ENCODE results near the gene SCYGR6. TPM values are rescaled to one million over a fixed set of nuclear protein-coding genes. Genes with fewer than 3 reads are reported as not detected.

The SCYGR6 gene
- total RNA-seq, 2 experiments from 2014 or later, result not detected

DNA sequence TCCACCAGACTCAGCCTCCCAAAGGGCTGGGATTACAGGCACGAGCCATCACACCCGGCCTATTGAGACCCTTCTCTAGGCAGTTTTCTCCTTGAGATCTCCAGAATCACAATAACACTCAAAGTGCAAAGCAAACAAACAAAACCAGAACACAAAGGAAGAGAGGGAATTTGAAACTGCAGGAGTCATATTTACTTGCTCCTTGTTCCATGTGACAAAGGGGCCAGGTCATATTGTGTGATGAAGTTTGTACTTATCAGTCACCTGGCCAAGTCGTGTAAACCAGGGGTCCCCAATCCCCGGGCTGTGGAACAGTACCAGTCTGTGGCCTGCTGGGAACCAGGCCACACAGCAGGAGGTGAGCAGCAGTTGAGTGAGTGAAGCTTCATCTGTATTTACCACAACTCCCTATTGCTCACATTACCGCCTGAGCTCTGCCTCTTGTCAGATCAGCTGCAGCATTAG lies 47.7 kb upstream of the SCYGR6 start:
- ATAC-seq (ENCODE audit: poor library complexity), result no peak
- TF ChIP-seq, protein P1, sequence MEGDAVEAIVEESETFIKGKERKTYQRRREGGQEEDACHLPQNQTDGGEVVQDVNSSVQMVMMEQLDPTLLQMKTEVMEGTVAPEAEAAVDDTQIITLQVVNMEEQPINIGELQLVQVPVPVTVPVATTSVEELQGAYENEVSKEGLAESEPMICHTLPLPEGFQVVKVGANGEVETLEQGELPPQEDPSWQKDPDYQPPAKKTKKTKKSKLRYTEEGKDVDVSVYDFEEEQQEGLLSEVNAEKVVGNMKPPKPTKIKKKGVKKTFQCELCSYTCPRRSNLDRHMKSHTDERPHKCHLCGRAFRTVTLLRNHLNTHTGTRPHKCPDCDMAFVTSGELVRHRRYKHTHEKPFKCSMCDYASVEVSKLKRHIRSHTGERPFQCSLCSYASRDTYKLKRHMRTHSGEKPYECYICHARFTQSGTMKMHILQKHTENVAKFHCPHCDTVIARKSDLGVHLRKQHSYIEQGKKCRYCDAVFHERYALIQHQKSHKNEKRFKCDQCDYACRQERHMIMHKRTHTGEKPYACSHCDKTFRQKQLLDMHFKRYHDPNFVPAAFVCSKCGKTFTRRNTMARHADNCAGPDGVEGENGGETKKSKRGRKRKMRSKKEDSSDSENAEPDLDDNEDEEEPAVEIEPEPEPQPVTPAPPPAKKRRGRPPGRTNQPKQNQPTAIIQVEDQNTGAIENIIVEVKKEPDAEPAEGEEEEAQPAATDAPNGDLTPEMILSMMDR (IDR thresholded peaks at IDR 0.05), result no peak
- Mint-ChIP-seq H3K4me1 (ENCODE audit: low read depth) (no peaks in the 10 kb centered on the region), H3K27me3 (no peaks in the 10 kb centered on the region), H3K9me3 (no peaks in the 10 kb centered on the region), H3K4me3 (no peak overlapping the region), H3K27ac (no peak overlapping the region), H3K36me3 (ENCODE audit: low read depth) (no peaks in the 10 kb centered on the region)
- no peak for DNase-seq
- ChIA-PET POLR2A (no interaction called here), CTCF (no interaction called here)
- Histone ChIP-seq H3K36me3 (ENCODE audit: insufficient read depth, low read length) (no peaks in the 10 kb centered on the region), H3K27me3 (ENCODE audit: control insufficient read depth in 1 of 2, insufficient read depth in 2 of 2, low read length in 2 of 2) (no peaks in the 10 kb centered on the region), H3K4me1 (ENCODE audit: insufficient read depth, low read length) (no peaks in the 10 kb centered on the region), H3K27ac (ENCODE audit: low read depth in 1 of 2, low read length in 2 of 2) (no peak overlapping the region), H3K4me3 (ENCODE audit: low read length) (no peak overlapping the region), H3K9me3 (ENCODE audit: control insufficient read depth in 1 of 2, insufficient read depth in 1 of 2, low read length in 2 of 2) (no peaks in the 10 kb centered on the region)
- intact Hi-C loops (cut with DNase I, micrococcal nuclease), result loop anchor here in 1 of 2 experiments (5.0 kb wide), 1 partner anchor 90 kb away; no protein-coding TSS in a partner anchor

DNA sequence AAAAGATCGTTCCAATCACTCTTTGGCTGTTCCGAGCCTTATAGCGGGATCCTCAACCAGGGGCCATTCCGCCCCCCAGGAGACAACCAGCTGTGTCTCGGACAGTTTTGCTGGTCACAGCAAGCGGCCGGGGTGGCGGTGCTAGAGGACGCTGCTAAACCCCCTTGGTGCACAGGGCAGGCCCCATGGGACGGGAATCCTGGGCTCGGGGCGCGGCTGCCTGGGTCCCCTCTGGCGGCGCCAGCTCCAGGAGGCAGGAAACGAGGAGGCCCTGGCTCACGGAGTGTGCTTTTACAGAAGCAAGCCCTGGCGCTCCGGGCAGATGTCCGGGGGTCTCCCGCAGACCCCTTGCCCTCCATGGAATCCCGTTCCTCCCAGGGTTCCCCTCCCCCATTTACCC lies 43.3 kb upstream of the SCYGR6 start:
- Histone ChIP-seq H3K27me3 (ENCODE audit: control insufficient read depth in 1 of 2, insufficient read depth in 2 of 2, low read length in 2 of 2) (no peaks in the 10 kb centered on the region), H3K9me3 (ENCODE audit: control insufficient read depth in 1 of 2, insufficient read depth in 1 of 2, low read length in 2 of 2) (no peaks in the 10 kb centered on the region), H3K36me3 (ENCODE audit: insufficient read depth, low read length) (no peaks in the 10 kb centered on the region), H3K4me3 (ENCODE audit: low read length) (no peak overlapping the region), H3K27ac (ENCODE audit: low read depth in 1 of 2, low read length in 2 of 2) (no peak overlapping the region), H3K4me1 (ENCODE audit: insufficient read depth, low read length) (no peaks in the 10 kb centered on the region)
- no peak overlapping the region for H3K27ac Mint-ChIP-seq
- no peaks in the 10 kb centered on the region for H3K4me1 Mint-ChIP-seq (ENCODE audit: low read depth)
- intact Hi-C loops (cut with DNase I, micrococcal nuclease), result loop anchor here (2.0 to 10.0 kb wide), 9 partner anchors 111 to 733 kb away; partner anchors contain the start of gene AGFG1 (in 1 of the 2)
- POLR2A ChIA-PET, result no interaction called here
- ATAC-seq (ENCODE audit: poor library complexity) (no peak), DNase-seq (no peak)
- no peaks in the 10 kb centered on the region for H3K27me3 Mint-ChIP-seq
- TF ChIP-seq, protein P1 (IDR thresholded peaks at IDR 0.05), result no peak
- H3K9me3 Mint-ChIP-seq, result no peaks in the 10 kb centered on the region
- no peaks in the 10 kb centered on the region for H3K36me3 Mint-ChIP-seq (ENCODE audit: low read depth)
- CTCF ChIA-PET, result no interaction called here
- no peak overlapping the region for H3K4me3 Mint-ChIP-seq

DNA sequence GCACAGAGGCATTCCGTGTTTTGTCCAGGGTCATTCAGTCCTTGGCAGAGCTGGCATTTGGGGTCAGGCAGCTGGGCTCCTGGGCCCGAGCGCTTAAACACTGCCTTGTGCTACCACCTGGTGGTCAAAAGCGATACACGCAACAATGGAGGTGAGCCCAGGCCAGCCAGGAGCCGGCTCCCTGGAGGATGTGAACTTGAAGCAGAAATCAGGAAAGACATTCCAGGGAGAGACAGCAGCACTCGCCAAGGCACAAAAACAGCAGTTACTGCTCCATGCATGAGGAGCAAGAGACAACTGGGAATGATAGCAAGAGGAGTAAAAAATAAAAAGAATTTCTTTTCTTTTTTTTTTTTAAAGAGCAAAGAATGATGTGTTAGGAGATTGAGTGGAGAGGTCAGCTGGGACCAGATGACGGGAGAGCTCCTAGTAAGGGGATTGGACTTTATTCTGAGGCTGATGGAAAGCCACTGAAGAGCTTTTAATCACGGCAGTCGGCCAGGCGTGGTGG lies 41.9 kb upstream of the SCYGR6 start:
- intact Hi-C loops (cut with DNase I, micrococcal nuclease), result loop anchor here (1.0 to 10.0 kb wide), 9 partner anchors 109 to 732 kb away; partner anchors contain the start of gene AGFG1 (in 1 of the 2)
- DNase-seq (peak; percentile 23 to 72 (median 46)), ATAC-seq (ENCODE audit: poor library complexity) (peak; percentile 56)
- no peak overlapping the region for H3K27ac Mint-ChIP-seq
- TF ChIP-seq, protein P1 (IDR thresholded peaks at IDR 0.05), result peak; percentile 74
- H3K4me3 ChIP-seq (ENCODE audit: low read length), result no peak overlapping the region
- no peaks in the 10 kb centered on the region for H3K36me3 ChIP-seq (ENCODE audit: insufficient read depth, low read length)
- no peaks in the 10 kb centered on the region for H3K9me3 ChIP-seq (ENCODE audit: control insufficient read depth in 1 of 2, insufficient read depth in 1 of 2, low read length in 2 of 2)
- no peak overlapping the region for H3K4me3 Mint-ChIP-seq
- no peaks in the 10 kb centered on the region for H3K4me1 Mint-ChIP-seq (ENCODE audit: low read depth)
- no peaks in the 10 kb centered on the region for H3K27me3 ChIP-seq (ENCODE audit: control insufficient read depth in 1 of 2, insufficient read depth in 2 of 2, low read length in 2 of 2)
- no peaks in the 10 kb centered on the region for H3K4me1 ChIP-seq (ENCODE audit: insufficient read depth, low read length)
- H3K27ac ChIP-seq (ENCODE audit: low read depth in 1 of 2, low read length in 2 of 2), result no peak overlapping the region
- ChIA-PET POLR2A (no interaction called here), CTCF (interaction anchor here (0.8 to 1.1 kb wide), 4 partner anchors 10 to 302 kb away, joined by 3 to 4 read pairs (median 3); no protein-coding TSS in a partner anchor)
- H3K9me3 Mint-ChIP-seq, result no peaks in the 10 kb centered on the region
- no peaks in the 10 kb centered on the region for H3K36me3 Mint-ChIP-seq (ENCODE audit: low read depth)
- H3K27me3 Mint-ChIP-seq, result no peaks in the 10 kb centered on the region
